Measurements from ENCODE around the gene ZNF41. TPM values are rescaled to one million over a fixed set of nuclear protein-coding genes. Genes with fewer than 3 reads are reported as not detected.

The ZNF41 gene
- total RNA-seq, 1 experiment from 2014 or later: 8.0 TPM

DNA sequence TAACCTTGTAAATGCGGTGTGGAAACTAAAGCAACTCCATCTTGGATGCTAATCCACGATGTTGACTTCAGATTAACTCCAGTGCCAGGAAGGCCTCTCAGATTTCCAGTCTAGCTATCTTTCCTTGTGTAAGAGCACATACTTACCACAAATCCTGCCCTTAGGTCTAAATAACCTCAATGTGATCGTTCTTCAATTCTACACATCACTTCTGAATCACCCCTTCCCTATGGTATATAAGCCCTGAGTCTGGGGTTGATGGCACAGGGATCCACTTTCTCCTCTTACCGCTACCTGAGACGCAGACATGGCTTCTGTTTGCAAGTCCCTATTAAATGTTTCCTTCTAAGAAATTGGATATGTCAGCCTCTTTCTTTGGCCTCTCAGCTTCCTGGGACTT, 17.5 kb upstream of the ZNF41 start:
- intact Hi-C loops (cut with micrococcal nuclease; ENCODE audit: unreplicated experiment): no loop called here
- ATAC-seq (no peak), DNase-seq (ENCODE audit: low read depth, low spot score) (no peak)
- H3K4me3 ChIP-seq (ENCODE audit: low read depth in 2 of 2, low read length in 2 of 2): no peak overlapping the region
- TF ChIP-seq, protein P1, sequence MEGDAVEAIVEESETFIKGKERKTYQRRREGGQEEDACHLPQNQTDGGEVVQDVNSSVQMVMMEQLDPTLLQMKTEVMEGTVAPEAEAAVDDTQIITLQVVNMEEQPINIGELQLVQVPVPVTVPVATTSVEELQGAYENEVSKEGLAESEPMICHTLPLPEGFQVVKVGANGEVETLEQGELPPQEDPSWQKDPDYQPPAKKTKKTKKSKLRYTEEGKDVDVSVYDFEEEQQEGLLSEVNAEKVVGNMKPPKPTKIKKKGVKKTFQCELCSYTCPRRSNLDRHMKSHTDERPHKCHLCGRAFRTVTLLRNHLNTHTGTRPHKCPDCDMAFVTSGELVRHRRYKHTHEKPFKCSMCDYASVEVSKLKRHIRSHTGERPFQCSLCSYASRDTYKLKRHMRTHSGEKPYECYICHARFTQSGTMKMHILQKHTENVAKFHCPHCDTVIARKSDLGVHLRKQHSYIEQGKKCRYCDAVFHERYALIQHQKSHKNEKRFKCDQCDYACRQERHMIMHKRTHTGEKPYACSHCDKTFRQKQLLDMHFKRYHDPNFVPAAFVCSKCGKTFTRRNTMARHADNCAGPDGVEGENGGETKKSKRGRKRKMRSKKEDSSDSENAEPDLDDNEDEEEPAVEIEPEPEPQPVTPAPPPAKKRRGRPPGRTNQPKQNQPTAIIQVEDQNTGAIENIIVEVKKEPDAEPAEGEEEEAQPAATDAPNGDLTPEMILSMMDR (IDR thresholded peaks at IDR 0.05): no peak
- TF ChIP-seq, protein P2, sequence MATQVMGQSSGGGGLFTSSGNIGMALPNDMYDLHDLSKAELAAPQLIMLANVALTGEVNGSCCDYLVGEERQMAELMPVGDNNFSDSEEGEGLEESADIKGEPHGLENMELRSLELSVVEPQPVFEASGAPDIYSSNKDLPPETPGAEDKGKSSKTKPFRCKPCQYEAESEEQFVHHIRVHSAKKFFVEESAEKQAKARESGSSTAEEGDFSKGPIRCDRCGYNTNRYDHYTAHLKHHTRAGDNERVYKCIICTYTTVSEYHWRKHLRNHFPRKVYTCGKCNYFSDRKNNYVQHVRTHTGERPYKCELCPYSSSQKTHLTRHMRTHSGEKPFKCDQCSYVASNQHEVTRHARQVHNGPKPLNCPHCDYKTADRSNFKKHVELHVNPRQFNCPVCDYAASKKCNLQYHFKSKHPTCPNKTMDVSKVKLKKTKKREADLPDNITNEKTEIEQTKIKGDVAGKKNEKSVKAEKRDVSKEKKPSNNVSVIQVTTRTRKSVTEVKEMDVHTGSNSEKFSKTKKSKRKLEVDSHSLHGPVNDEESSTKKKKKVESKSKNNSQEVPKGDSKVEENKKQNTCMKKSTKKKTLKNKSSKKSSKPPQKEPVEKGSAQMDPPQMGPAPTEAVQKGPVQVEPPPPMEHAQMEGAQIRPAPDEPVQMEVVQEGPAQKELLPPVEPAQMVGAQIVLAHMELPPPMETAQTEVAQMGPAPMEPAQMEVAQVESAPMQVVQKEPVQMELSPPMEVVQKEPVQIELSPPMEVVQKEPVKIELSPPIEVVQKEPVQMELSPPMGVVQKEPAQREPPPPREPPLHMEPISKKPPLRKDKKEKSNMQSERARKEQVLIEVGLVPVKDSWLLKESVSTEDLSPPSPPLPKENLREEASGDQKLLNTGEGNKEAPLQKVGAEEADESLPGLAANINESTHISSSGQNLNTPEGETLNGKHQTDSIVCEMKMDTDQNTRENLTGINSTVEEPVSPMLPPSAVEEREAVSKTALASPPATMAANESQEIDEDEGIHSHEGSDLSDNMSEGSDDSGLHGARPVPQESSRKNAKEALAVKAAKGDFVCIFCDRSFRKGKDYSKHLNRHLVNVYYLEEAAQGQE (IDR thresholded peaks at IDR 0.05; ENCODE audit: insufficient read depth in 1 of 2, low read depth in 2 of 2, low read length in 1 of 2): no peak
- no peak for TF ChIP-seq SIN3A (IDR thresholded peaks at IDR 0.05; ENCODE audit: borderline replicate concordance, insufficient read depth, low read depth, low read length)
- no peak for TF ChIP-seq POLR2AphosphoS5 (IDR thresholded peaks at IDR 0.05; ENCODE audit: low read depth, low read length)
- no peaks in the 10 kb centered on the region for H3K4me1 ChIP-seq (ENCODE audit: control insufficient read depth, insufficient read depth, low read length)
- no peaks in the 10 kb centered on the region for H3K36me3 ChIP-seq (ENCODE audit: control insufficient read depth, insufficient read depth, low read length)
- no peaks in the 10 kb centered on the region for H3K9me3 ChIP-seq (ENCODE audit: control insufficient read depth, insufficient read depth, low read depth, low read length)
- no TSS peak for BruUV-seq (replicated peaks)
- in situ Hi-C loops (cut with HindIII; ENCODE audit: low pct_unique_long_range_greater_than_20kb, low sequenced_read_pairs): no loop called here
- no peak overlapping the region for H3K27ac ChIP-seq (ENCODE audit: low read length)
- H3K27me3 ChIP-seq (ENCODE audit: control insufficient read depth, insufficient read depth, low read length): no peaks in the 10 kb centered on the region
- POLR2A ChIA-PET: no interaction called here
- CTCF ChIA-PET: no interaction called here

DNA sequence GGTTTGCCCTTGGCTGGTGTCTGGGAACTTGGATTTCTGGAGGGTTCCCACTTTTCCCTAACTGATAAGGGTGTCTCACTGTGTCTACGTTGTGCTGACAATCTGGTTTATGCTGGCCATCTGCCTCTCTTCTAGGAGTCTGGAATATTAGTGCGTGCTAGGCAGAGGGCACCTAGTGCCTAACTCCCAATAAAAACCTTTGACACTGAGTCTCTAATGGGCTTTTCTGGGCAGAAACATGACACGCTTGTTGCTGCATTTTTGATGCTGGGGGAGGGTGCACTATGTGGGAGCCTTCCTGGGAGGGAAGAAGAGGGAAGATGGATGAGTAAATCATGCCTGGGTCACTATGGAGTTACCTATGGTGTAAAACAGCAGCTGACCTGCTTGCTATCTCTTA, 16.3 kb upstream of the ZNF41 start:
- in situ Hi-C loops (cut with HindIII; ENCODE audit: low pct_unique_long_range_greater_than_20kb, low sequenced_read_pairs): no loop called here
- H3K27me3 ChIP-seq (ENCODE audit: control insufficient read depth, insufficient read depth, low read length): no peaks in the 10 kb centered on the region
- intact Hi-C loops (cut with micrococcal nuclease; ENCODE audit: unreplicated experiment): no loop called here
- POLR2A ChIA-PET: interaction anchor here (0.7 kb wide), 1 partner anchor 58 kb away, joined by 3 read pairs; no protein-coding TSS in a partner anchor
- no peak overlapping the region for H3K27ac ChIP-seq (ENCODE audit: low read length)
- CTCF ChIA-PET: no interaction called here
- H3K36me3 ChIP-seq (ENCODE audit: control insufficient read depth, insufficient read depth, low read length): no peaks in the 10 kb centered on the region
- no peaks in the 10 kb centered on the region for H3K4me1 ChIP-seq (ENCODE audit: control insufficient read depth, insufficient read depth, low read length)
- ATAC-seq (no peak), DNase-seq (ENCODE audit: low read depth, low spot score) (no peak)
- TF ChIP-seq POLR2AphosphoS5 (IDR thresholded peaks at IDR 0.05; ENCODE audit: low read depth, low read length): no peak
- TF ChIP-seq SIN3A (IDR thresholded peaks at IDR 0.05; ENCODE audit: borderline replicate concordance, insufficient read depth, low read depth, low read length): no peak
- TF ChIP-seq, protein P2 (IDR thresholded peaks at IDR 0.05; ENCODE audit: insufficient read depth in 1 of 2, low read depth in 2 of 2, low read length in 1 of 2): no peak
- TF ChIP-seq, protein P1 (IDR thresholded peaks at IDR 0.05): no peak
- no peak for TF ChIP-seq TCF7L2 (IDR thresholded peaks at IDR 0.05; ENCODE audit: low read depth, low read length)
- BruUV-seq (replicated peaks): no TSS peak
- no peaks in the 10 kb centered on the region for H3K9me3 ChIP-seq (ENCODE audit: control insufficient read depth, insufficient read depth, low read depth, low read length)
- H3K4me3 ChIP-seq (ENCODE audit: low read depth in 2 of 2, low read length in 2 of 2): no peak overlapping the region
